HG03039 (cell line): ENCODE measurements around the gene SYTL1.
A peak's percentile ranks its signal among the peaks of the same experiment; 100 is the strongest.

Experiments
- ATAC-seq: cut with Tn5 transposase; IDR thresholded peaks from one replicate; pipeline ENCODE4 v1.9.1; 2021; ENCODE audit warnings: mild to moderate bottlenecking, moderate library complexity; ENCODE audit not compliant: unreplicated experiment

Gene SYTL1

DNA sequence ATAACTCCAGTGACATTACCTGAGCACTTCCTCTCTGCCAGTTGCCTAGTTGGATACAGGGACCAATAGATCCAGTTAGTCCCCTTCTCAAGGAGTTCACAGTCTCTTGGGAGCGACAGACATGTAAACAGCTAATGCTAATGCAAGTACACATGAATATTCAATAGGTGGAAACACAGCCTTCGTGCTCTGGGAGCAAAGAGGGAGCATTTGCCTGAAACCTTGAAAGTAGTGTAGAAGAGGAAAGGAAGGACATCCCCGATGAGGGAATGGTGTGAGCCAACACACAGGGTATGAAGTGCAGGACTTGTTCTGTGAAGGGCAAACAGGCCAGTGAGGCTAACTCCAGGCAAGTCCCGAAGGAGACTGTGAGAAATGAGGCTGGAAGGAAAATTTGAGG, 23.7 kb upstream of the SYTL1 start:
- ATAC-seq, result no peak

DNA sequence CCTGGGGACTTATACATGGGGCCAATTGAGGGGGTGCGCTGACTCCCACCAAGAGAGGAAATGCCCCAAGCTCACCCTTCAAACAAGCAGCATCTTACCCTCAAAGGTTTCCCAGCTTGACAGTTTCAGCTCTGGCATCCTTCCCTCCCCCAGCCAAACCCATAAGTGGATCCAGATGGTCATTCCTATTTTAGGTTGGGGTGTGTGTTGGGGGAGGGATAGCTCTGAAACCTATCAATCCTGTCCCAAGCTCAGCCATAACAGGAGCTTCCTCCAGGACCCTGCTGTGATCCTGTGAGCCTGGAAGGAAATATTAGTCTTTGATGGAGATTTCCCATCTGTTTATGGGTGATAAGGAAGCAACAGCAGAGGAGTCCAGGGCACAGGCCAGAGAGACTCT, 23.2 kb upstream of the SYTL1 start:
- no peak for ATAC-seq

DNA sequence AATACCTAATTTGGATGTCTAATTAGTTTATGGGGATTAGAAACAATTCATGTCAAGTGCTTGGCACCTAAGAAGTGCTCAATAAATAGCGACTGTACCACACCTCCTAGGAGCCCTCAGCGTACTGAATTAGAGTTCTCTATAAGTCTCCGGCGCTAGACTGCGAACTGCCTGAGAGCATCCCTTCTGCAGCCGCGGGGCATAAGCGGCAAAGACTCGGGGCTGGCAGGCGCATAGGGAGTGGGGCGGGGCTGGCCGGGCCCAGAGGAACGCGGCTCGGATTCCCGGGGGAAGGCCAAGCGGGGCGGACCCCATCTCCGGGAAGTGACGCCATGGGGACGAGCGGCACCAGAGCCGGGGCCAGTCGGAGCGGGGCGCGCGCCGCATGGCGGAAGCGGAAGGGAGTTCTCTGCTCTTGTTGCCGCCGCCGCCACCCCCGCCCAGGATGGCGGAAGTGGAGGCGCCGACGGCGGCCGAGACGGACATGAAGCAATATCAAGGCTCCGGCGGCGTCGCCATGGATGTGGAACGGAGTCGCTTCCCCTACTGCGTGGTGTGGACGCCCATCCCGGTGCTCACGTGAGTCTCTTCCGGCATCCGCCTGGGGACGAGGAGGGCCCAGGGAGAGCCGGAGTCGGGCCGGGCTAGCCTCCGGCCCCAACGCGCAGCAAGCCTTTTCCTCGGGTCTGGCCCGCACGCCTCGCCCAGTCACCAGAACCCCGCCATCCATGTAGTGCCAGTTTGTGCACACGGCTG, 19.8 kb upstream of the SYTL1 start, which contains the start of gene TMEM222:
TMEM222 (plus strand) TSS at position 351 of the 756 bp plus-strand sequence; CDS start at position 386, 35 bp downstream.
- ATAC-seq, result peak; percentile 88

DNA sequence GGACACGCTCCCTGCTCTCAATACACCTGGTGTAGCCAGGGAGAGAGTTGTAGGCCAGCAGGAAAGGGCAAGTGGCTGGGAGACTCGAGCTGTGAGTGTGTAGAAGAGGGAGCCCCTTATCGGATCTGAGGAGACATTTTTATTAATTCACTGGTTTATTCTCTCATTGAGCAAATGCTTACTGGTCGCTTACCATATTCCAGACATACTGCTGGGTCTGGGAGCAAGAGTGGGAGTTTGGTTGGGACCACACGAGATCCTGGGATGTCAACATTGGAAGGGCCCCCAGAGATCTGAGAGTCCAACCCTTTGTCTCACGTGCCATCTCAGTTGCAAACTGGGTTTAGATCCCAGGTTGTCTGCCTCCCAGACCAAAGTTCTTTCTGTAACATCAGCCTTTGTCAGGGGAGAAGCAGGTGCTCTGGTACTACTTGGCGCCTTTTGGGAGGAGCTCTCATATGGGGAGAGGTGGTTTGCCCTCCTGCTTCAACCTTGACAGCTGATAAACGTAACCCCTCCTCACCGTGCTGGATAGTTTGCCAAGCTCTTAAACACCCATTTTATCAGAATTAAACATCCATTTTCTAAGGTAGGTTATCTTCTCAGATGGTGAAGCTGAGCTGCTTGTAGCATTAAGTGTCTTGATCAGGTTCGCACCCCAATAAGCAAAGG, 19.1 kb upstream of the SYTL1 start:
- no peak for ATAC-seq

DNA sequence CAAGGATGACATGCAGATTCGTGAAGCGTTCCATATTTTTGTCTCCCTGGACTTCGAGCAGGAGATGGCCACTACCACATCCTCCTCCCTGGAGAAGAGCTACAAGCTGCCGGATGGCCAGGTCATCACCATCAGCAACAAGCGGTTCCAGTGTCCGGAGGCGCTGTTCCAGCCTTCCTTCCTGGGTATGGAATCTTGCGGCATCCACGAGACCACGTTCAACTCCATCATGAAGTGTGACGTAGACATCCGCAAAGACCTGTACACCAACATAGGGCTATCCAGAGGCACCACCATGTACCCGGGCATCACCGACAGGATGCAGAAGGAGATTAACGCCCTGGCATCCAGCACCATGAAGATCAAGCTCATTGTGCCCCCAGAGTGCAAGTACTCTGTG, 16.5 kb upstream of the SYTL1 start:
- ATAC-seq, result no peak

DNA sequence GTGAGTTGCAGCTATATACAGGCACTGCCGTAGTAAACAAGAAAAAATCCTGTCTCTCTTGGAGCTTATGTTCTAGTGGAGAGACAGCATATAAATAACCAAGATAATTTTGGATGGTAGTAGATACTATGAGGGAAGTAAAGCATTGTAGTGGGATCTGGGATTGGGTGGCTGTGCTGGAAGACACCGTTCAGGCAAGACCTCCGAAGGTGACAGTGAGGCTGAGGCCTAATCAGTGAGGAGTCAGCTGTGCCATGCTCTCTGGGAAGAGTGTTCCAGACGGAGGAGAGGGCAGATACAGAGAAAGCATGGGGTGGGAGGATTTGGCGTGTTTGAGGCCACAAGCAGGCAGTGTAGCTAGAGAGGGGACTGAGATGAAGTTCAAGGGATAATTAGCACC, 13.9 kb upstream of the SYTL1 start:
- no peak for ATAC-seq

DNA sequence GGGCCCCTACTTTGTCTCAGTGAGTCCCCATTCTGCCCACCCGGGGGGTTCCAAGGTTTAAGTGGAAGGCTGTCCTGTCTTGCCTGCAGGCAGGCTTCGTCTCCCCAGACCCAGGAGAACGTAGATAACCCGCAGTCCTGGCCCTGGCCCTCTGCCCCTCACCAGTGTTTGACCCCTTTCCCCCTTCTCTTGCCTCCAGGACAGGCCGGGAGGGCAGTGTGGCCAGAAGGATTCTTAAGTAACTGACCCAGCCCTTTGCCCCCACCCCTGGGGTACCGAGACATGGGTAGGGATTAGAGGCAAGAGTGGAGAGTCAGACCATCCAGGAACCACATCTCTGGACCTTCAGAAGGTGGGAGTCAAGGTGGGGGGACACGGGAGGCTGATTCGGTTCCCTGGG, 11.0 kb upstream of the SYTL1 start:
- no peak for ATAC-seq

DNA sequence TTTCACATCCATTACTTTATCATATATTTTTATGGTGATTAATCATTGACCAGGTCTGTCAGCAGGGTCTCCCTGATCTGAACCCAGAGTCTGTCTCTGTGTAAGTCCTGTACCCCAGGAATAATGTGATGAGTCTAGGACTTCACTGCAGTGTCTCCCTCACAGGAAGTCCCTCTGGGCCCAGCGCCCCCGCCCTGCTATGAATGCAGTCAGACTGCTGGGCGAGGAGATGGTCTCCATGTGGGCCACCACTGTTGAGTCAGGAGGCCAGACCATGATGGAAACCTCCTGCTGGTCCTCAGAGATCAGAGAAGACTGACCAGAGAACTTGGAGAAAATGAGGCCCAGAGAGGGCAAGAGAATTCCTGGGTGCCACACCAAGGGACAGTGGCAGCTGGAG, 10.4 kb upstream of the SYTL1 start:
- ATAC-seq, result no peak

DNA sequence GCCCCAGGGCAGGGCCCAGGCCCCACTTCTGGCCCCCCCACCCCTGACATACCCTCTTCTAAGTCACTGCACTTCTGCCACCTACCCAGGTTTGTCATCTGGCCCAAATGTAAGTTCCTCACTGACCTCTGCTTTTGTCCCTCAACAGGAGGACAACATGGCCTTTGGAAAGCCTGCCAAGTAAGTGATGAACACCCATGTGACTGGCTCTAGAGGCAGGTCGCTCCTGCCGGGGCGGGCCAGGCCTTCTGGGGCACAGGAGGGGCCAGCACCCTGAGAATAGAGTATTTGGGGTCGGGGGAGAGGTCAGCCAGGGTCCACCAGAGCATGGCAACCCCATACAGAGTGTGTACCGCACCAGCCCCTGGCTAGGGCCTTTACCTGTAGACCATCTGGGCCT, 9.9 kb upstream of the SYTL1 start:
- no peak for ATAC-seq

DNA sequence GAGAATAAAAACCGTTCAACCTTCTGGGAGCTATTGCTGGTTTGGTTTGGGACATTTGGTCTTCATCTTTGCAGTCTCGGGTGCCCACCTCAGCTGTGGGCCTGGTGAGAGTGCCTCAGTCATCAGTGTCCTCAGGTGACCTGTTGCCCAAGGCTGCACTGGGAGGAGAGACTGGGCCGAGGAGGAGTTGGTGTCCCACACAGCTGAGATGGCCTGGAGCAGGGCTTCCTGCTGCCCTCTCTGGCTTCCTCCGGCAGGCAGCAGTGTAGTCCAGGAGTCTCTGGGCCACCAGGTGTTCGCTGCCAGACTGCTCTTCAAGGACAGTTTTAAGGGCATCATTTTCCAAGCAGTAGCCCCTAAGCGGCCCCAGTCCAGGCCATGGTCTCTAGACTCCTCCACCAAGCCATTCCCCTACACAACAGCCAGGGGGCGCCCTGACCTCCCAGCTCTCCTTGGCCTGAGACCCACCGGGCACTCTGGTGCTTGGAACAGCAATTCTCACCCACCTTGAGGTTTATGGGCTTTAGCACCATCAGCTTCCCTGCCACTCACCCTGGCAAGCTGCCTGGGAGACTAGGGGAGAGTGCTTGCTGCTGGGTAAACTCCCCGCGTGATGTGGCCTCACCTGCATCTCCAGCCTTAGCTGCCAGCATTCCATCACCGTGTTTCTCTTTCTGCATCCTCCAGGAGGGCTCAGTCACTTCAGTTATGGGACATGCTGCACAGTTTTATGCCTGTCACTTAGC, 9.1 kb upstream of the SYTL1 start:
- no peak for ATAC-seq

DNA sequence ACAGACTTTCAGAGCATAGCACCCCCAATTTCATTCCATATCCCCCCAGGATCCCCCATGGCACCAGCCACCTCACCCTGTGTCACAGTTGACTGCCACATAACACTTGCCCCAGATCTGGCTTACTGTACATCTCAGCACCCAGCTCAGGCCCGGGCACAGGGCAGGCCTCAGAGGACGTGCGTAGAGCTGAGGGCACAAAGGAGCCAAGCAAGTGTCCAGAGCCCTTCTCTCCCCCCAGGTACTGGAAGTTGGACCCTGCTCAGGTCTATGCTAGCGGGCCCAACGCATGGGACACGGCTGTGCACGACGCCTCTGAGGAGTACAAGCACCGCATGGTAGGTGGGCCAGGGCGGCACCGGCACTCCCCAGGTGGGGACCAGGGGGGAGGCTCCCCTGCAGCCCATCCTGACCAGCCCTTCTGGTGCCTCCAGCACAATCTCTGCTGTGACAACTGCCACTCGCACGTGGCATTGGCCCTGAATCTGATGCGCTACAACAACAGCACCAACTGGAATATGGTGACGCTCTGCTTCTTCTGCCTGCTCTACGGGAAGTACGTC, 8.0 kb upstream of the SYTL1 start:
- ATAC-seq, result no peak

DNA sequence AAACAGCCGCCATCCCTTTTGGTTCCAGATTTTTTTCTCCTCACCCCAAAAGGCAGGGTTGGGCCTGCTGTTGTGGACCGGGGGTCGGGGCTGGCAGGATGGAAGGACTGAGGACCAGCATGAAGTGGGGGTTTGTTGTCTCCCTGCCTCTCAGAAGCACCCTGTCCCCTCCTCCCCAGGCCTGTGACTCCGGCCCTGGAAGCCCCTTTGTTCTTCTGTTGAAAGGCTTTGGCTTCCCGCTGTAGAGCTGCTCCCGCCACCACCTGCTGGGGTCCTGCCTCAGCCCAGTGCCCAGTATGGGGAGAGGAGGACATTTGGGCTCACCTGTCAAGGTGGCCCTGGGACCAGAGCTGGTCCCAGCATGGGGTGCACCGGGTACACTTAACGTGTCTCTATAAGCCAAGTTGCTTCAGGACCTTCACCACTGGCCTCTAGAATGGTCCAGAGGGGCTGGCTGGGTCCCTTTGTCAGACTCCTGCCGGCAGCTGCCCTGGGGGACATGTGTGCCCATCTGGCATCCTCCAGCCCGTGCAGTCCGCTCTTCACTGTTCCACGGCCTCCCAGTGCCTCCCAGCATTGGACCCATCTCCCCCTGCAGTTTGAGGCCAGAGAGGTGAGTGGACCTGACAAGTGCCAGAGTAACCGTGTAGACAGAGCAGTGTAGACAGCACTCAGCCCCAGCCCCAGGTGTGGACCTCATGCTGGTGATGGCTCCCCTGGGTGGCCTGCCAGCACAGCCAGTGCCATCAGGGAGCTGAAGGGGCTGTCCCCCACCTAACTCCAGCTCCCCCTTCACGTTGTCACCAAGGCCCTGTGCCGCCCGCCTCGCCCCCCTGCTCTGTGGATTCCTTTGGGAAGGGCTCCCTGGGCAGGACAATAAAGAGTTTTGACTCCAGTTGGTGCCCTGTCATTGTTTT, 6.1 kb upstream of the SYTL1 start:
- no peak for ATAC-seq

DNA sequence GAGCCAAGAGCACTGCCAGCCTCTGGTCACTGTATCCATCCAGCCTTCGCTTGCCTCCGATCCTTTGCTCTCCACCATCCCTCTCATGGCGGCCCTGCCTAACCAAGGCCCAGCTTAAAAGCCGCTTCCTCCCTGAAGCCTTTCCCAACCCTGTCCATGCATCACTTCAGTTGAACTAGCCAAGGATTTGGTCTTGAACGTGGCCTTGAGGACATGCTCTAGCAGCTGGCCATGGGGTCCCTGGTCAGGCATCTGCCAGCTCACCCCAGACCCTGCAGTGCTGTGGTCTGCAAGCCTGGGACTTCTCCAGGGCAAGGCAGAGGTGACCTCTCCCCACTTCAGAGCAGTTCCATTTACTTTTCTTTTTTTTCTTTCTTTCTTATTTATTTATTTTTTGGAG, 5.1 kb upstream of the SYTL1 start:
- no peak for ATAC-seq

DNA sequence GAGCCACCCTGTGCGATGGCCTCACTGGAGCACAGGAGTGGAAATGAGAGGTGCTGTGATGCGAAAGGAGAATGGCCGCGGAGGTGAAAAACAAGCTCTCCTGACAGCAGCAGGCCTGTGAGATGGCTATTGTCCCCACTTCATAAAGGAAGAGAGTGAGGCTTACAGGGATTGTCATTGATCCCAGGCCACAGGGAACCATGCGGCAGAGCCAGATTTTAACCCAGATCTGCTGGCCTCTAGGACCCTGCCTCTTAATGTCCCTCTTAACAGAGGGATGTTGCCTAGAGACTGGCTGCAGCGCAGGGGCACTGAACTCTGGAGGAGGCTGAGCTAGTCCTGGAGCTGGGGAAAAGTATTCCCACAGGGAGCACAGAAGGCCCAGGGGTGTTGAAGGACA, 3.1 kb upstream of the SYTL1 start:
- ATAC-seq, result no peak

DNA sequence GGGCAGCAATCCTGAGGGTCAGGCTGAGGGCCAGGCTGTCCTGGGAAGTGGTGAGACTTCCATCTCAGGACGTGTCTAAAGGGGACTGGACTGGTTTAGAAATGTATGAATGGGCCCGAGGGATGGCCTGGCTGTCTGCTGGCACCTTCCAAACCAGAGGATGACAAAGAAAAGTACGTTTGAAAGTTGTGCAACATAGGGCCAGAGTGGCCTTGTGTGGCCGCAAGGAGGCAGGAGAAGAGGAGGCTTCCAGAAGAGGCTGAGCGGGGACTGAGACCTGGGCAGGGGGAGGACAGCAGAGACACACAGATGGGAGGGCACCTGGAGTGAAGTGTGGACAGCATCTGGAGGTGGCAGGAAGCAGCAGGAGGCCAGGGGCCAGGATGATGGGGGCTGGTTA, 2.6 kb upstream of the SYTL1 start:
- ATAC-seq, result no peak

DNA sequence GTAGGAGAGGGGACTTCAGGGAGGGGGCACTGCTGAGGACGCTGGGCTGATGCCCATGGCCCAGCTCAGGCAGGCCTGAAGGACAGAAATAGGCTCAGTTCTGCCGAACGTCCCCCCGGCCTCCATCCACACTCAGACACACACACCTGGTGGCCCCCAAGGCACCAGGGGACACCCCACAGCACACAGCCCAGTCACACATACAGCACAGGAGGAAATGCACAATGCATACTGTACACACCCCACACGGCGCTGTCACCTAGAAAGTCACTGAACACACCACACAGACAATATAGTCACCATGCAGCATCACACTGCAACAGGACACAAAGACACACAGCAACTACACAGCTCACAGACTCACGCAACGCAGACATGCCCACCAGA, 562 bp downstream of the SYTL1 start:
- ATAC-seq, result no peak

DNA sequence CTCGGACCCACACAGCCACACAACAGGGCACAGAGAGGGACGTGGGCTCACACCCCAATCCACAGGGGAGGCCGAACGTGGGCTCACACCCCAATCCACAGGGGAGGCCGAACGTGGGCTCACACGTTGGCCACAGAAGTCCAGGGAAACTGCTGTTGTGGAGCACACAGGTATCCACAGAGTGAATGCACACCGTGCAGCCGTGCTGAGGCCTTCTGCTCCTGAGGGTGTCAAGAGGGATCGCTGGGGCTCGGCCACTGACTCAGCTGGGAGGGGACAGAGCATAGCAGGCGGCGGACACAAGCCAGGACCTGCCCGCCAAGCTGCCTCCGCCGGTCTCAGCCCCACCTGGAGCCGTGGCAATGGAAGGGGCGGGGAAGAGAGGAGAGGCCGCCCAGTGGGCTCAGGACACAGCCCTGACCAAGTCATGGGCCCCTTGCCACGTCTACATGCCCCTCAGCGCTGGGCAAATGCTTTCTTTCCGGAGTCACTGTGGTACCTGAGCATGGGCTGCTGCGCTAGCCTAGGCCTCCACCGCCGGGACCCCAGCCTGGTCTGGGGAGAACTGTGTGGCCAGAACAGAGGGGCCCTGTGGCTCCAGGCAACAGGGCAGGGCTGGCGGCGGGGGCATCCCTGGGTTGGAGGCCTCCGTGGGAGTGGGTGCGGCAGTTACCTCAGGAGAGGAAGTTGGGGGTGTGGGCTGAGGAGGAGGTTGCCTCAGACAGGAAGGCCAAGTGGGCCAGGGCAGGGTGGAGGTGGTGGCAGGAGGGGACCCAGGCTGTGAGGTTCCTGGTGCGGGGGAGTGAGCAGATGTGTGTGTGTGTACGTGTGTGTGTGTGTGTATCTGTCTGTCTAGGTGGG, 1.2 kb downstream of the SYTL1 start:
- no peak for ATAC-seq

DNA sequence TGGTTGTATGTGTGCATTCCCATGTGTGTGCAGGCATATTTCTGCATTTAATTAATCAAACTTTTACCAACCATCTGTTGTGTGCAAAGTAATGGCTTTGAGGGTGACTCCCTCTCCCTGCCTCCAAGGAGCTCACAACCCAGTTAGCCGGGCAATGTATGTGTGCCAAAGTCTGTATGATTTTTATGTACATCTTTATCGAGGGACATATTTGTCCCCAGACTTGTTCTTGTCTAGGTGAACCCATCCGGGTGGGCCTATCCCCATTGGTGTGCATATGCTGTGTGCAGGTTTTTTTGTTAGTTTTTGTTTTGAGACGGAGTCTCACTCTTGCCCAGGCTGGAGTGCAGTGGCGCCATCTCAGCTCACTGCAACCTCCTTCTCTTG, 1.8 kb downstream of the SYTL1 start:
- no peak for ATAC-seq

DNA sequence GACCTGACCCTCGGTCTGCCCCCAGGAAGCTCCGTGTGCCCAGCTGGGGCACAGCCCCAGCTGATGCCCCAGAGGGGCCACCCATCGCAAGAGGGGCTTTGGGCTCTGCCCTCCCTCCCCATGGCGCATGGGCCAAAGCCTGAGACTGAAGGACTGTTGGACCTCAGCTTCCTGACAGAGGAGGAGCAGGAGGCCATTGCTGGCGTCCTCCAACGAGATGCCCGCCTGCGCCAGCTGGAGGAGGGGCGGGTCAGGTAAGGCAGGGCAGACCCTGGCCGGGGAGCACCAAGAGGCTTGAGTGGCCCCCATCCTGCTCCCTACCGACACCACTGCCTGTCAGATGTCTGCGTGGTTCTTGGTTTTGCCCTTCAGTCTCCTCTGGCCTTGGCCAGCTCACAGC, 3.5 kb downstream of the SYTL1 start:
- ATAC-seq, result no peak

DNA sequence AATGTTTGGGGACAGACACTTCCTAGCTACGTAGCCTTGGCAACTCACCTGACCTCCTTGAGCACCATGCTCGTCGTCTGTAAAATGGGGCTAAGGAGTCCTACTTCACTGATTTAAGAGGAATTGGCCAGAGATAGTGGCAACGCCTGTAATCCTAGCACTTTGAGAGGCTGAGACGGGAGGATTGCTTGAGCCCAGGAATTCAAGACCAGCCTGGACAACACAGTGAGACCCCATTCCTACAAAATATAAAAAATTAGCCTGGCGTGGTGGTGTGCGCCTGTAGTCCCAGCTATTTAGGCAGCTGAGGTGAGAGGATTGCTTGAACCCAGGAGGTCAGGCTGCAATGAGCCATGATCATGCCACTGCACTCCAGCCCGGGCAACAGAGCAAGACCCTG, 4.5 kb downstream of the SYTL1 start:
- no peak for ATAC-seq
